GM23248 (cell line): ENCODE results near the gene CYP3A4. TPM values are rescaled to one million over a fixed set of nuclear protein-coding genes. Genes with fewer than 3 reads are reported as not detected.

Source experiments
- DNase-seq: peaks from one replicate; pipeline ENCODE4 v3.0.0-alpha.2; 2015
- H2AFZ ChIP-seq: fragments of 200-600 bp; sonication (generic); 2 replicates; pipeline ENCODE4 v1.6.1; 2016; ENCODE audit warnings: antibody characterized with exemption
- H3F3A ChIP-seq: fragments of 200-600 bp; sonication (generic); 2 replicates; pipeline ENCODE4 v1.6.1; 2016; ENCODE audit warnings: mild to moderate bottlenecking, antibody characterized with exemption, mixed run types; ENCODE audit not compliant: insufficient read depth
- H3K27ac ChIP-seq: fragments of 200-600 bp; sonication (generic); 2 replicates; pipeline ENCODE4 v1.5.1; 2016; ENCODE audit warnings: mild to moderate bottlenecking
- H3K27me3 ChIP-seq: fragments of 200-600 bp; sonication (generic); replicated peaks from 2 replicates; pipeline ENCODE4 v1.6.1; 2016; ENCODE audit warnings: mild to moderate bottlenecking; ENCODE audit not compliant: insufficient read depth
- H3K36me3 ChIP-seq: fragments of 200-600 bp; sonication (generic); 2 replicates; pipeline ENCODE4 v1.6.1; 2016; ENCODE audit warnings: low read depth, mild to moderate bottlenecking
- H3K4me1 ChIP-seq: fragments of 200-600 bp; sonication (generic); 2 replicates; pipeline ENCODE4 v1.6.1; 2016; ENCODE audit warnings: mild to moderate bottlenecking; ENCODE audit not compliant: insufficient read depth
- H3K4me2 ChIP-seq: fragments of 200-600 bp; sonication (generic); one replicate; pipeline ENCODE4 v1.6.1; 2016; ENCODE audit warnings: mild to moderate bottlenecking; ENCODE audit not compliant: unreplicated experiment
- H3K4me3 ChIP-seq: fragments of 200-600 bp; sonication (generic); 2 replicates; pipeline ENCODE4 v1.5.1; 2016; ENCODE audit warnings: mild to moderate bottlenecking
- H3K79me2 ChIP-seq: fragments of 200-600 bp; sonication (generic); 2 replicates; pipeline ENCODE4 v1.6.1; 2016; ENCODE audit warnings: mild to moderate bottlenecking; ENCODE audit not compliant: insufficient read depth
- H3K9ac ChIP-seq: fragments of 200-600 bp; sonication (generic); 2 replicates; pipeline ENCODE4 v1.6.1; 2016; ENCODE audit warnings: mild to moderate bottlenecking
- H3K9me2 ChIP-seq: fragments of 200-600 bp; sonication (generic); 2 replicates; pipeline ENCODE4 v1.6.1; 2016; ENCODE audit warnings: mixed run types, mild to moderate bottlenecking, moderate library complexity; ENCODE audit not compliant: insufficient read depth
- H3K9me3 ChIP-seq: fragments of 200-600 bp; sonication (generic); one replicate; pipeline ENCODE4 v1.6.1; 2017; ENCODE audit warnings: low read depth
- H4K20me1 ChIP-seq: fragments of 200-600 bp; sonication (generic); 2 replicates; pipeline ENCODE4 v1.6.0; 2016; ENCODE audit not compliant: insufficient read depth
- EZH2 ChIP-seq: fragments of 200-600 bp; sonication (generic); IDR thresholded peaks from 2 replicates; pipeline ENCODE4 v1.6.1; 2018; ENCODE audit warnings: antibody characterized with exemption, mild to moderate bottlenecking; ENCODE audit not compliant: insufficient read depth, poor library complexity, severe bottlenecking
- EZH2phosphoT487 ChIP-seq: fragments of 200-600 bp; sonication (generic); IDR thresholded peaks from 2 replicates; pipeline ENCODE4 v1.6.1; 2018; ENCODE audit warnings: antibody characterized with exemption, moderate library complexity, mild to moderate bottlenecking, low read depth; ENCODE audit not compliant: insufficient read depth
- WGBS, 2 experiments: methylation state at CpG; one replicate each; pipeline ENCODE4 v1.1.6; 2015 to 2017; ENCODE audit warnings: low lambda C conversion rate in 2 of 2, low coverage in 1 of 2; ENCODE audit errors: missing lambda C conversion rate in 2 of 2; 5-methylcytosine and 5-hydroxymethylcytosine counted together
- in situ Hi-C: fragments of 300-500 bp; cut with MboI; formaldehyde crosslinking; loops from 2 replicates; pipeline ENCODE4 v1.15.0; 2020
- polyA plus RNA-seq: library from polyadenylated mRNA; unstranded; fragments of >200 nt; fragmentation: Nextera tagmentation; extraction: Ambion mirVana; gene quantifications from 2 replicates; pipeline ENCODE4 v1.2.1, GENCODE V29; 2016
- total RNA-seq: library from RNA; depleted of rRNA; stranded (reverse); fragments of >200 nt; shearing (Covaris generic); gene quantifications from 2 replicates; pipeline ENCODE4 v1.2.3, GENCODE V29; 2014

Gene CYP3A4
- total and polyA plus RNA-seq, 2 experiments from 2014 or later = not detected

GRCh38 chr7:99794585-99795502 is 10.9 kb upstream of the CYP3A4 start:
- H3K36me3 ChIP-seq = no peaks in the 10 kb centered on the region
- peaks cover 12% of the 10 kb centered on the region; the same call in 1 of the 2 replicates for H3K4me1 ChIP-seq
- TF ChIP-seq EZH2 (no peak), EZH2phosphoT487 (no peak)
- in situ Hi-C loops = no loop called here
- no peaks in the 10 kb centered on the region for H3K27me3 ChIP-seq
- no peaks in the 10 kb centered on the region for H3K9me2 ChIP-seq
- WGBS, 2 experiments = 39 to 42% methylated on average over 12 of the region's 12 CpGs
- peak; percentile 7 for DNase-seq
- H4K20me1 ChIP-seq = no peaks in the 10 kb centered on the region
- H3F3A ChIP-seq = no peaks in the 10 kb centered on the region
- H3K79me2 ChIP-seq = no peaks in the 10 kb centered on the region
- no peak overlapping the region for H2AFZ ChIP-seq
- H3K4me2 ChIP-seq = no peak overlapping the region
- no peak overlapping the region for H3K4me3 ChIP-seq
- no peaks in the 10 kb centered on the region for H3K9me3 ChIP-seq
- H3K27ac ChIP-seq = no peak overlapping the region
- H3K9ac ChIP-seq = no peak overlapping the region

GRCh38 chr7:99793443-99793842 is 9.5 kb upstream of the CYP3A4 start:
- Histone ChIP-seq H2AFZ (no peak overlapping the region), H3K9ac (no peak overlapping the region), H3K36me3 (no peaks in the 10 kb centered on the region), H3K79me2 (no peaks in the 10 kb centered on the region), H3K27me3 (no peaks in the 10 kb centered on the region), H3K9me3 (no peaks in the 10 kb centered on the region), H4K20me1 (no peaks in the 10 kb centered on the region), H3F3A (peaks cover 10% of the 10 kb centered on the region; the same call in 1 of the 2 replicates), H3K4me2 (no peak overlapping the region), H3K9me2 (no peaks in the 10 kb centered on the region), H3K4me1 (peaks cover 26% of the 10 kb centered on the region), H3K27ac (no peak overlapping the region), H3K4me3 (no peak overlapping the region)
- no peak for DNase-seq
- 85 to 87% methylated on average over 5 of the region's 5 CpGs for WGBS, 2 experiments
- TF ChIP-seq EZH2phosphoT487 (no peak), EZH2 (no peak)
- in situ Hi-C loops = no loop called here

GRCh38 chr7:99792967-99793366 is 9.0 kb upstream of the CYP3A4 start:
- Histone ChIP-seq H3K9me2 (no peaks in the 10 kb centered on the region), H4K20me1 (no peaks in the 10 kb centered on the region), H3K27me3 (no peaks in the 10 kb centered on the region), H3F3A (peaks cover 10% of the 10 kb centered on the region; the same call in 1 of the 2 replicates), H3K4me3 (no peak overlapping the region), H3K9ac (no peak overlapping the region), H3K27ac (no peak overlapping the region), H2AFZ (no peak overlapping the region), H3K36me3 (no peaks in the 10 kb centered on the region), H3K9me3 (no peaks in the 10 kb centered on the region), H3K79me2 (no peaks in the 10 kb centered on the region), H3K4me2 (no peak overlapping the region), H3K4me1 (peaks cover 29% of the 10 kb centered on the region)
- WGBS, 2 experiments = 70 to 72% methylated on average over 4 of the region's 4 CpGs
- no peak for TF ChIP-seq EZH2
- no peak for TF ChIP-seq EZH2phosphoT487
- no peak for DNase-seq
- in situ Hi-C loops = no loop called here

- H3K4me2 ChIP-seq = no peak overlapping the region
- peaks cover 29% of the 10 kb centered on the region for H3K4me1 ChIP-seq
- no peaks in the 10 kb centered on the region for H3K9me3 ChIP-seq
- H3F3A ChIP-seq = peaks cover 10% of the 10 kb centered on the region; the same call in 1 of the 2 replicates
- no peaks in the 10 kb centered on the region for H3K36me3 ChIP-seq
- H3K4me3 ChIP-seq = no peak overlapping the region
- TF ChIP-seq EZH2 (no peak), EZH2phosphoT487 (no peak)
- no peak overlapping the region for H3K9ac ChIP-seq
- no peaks in the 10 kb centered on the region for H3K27me3 ChIP-seq
- no peaks in the 10 kb centered on the region for H3K9me2 ChIP-seq
- no peak overlapping the region for H2AFZ ChIP-seq
- H4K20me1 ChIP-seq = no peaks in the 10 kb centered on the region
- no peaks in the 10 kb centered on the region for H3K79me2 ChIP-seq
- in situ Hi-C loops = no loop called here
- no peak overlapping the region for H3K27ac ChIP-seq
- WGBS, 2 experiments = 61 to 64% methylated on average over 5 of the region's 5 CpGs
- no peak for DNase-seq
Measured at GRCh38 chr7:99791667-99792369, 7.8 kb upstream of the CYP3A4 start.
